Limb (tissue), 2 donors: ENCODE measurements around the gene GLRA3.
"Not testable (repeated sequence)": the region's sequence is repeated elsewhere in the genome, so short reads cannot be mapped to it uniquely, and the experiment has no call there.

Source experiments
- DNase-seq, 2 donors: peaks; one replicate each; pipeline ENCODE4 v3.0.0-alpha.2; 2016; ENCODE audit errors: extremely low spot score in 2 of 2

GLRA3 gene

DNA sequence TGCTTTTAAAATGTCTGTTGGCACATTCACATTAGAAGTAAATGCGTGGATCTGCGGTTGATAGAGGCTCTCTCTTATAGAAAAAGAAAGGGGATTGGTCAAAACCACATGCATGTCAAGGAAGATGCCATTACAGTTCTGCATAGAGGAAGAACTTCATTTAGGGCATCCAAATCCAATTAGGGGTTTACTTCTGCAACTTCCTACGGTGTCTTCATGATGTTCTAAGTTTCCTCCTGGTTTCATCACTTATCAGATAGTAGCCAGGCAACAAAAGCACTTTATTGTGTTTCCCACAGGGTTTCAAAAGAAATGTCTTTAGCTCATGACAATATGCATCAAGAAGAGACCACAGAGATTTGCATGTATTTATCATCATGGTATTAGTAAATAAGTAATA, 170.8 kb downstream of the GLRA3 start:
- DNase-seq: no peak

DNA sequence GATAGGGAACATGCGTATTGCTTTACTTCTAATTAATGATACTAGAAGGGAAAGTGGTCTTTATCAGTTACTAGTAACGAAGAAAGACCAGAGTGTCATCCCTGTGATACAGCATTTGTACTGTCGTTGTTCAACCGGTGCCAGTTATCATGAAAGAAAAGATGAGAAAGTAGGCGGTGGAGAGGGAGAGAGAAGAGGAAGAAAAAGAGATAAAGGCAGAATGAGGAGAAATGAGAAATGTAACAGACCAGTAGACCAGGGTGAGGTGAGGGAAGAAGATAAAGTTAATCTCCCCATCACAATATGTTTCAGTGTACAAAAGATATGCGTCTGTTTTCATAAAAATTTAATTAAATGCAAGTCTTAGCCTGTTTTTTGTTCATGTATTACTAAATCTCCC, 171.6 kb downstream of the GLRA3 start:
- no peak for DNase-seq

DNA sequence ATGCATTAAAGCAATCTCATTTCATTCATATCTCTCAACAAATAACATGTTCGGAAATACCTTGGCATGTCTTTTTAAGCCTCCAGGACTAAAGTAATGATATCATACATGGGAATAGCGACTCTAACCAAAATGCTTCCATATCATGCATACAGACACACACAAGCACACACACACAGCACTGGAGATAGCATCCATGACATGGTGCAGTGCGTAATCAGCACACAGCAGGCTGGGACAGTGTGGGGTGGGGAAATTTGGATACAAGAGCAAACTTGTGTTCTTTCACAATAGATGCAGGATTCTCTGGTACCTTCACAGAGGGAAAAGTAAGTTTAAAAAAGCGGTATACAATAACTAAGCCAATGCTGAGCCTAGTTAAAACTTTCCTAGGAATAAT, 174.4 kb downstream of the GLRA3 start:
- no peak for DNase-seq

DNA sequence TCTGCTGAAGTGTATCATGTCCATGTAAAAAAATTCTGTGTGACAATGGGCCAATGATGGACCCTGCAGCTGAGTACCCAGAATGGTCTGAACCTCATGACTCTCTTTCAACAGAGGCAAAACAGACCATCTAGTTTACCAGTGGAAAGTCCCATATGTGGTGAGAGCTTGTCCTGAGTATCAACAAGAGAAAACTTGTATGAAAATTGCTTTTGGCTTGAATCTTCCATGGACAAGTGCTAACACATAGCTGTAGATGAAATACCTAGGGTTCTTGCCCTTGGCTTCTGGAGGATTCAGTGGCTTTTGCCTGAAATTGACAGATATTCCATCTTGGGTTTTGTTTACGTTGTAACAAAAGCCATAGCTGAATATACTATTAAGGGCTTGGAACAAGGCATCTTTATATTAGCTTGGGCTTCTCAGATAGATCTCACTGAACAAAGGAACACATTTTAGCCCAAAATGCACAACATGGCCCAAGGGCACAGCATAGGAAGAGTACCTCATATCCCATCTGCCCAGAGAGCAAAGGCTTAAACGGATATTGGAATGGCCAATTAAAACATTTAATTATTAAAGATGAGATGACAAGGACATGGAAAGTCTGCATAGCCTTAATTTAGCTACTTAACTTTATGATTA, 178.2 kb downstream of the GLRA3 start:
- no peak for DNase-seq

GRCh38 chr4:174648812-174649211, 180.2 kb downstream of the GLRA3 start:
- no peak for DNase-seq

DNA sequence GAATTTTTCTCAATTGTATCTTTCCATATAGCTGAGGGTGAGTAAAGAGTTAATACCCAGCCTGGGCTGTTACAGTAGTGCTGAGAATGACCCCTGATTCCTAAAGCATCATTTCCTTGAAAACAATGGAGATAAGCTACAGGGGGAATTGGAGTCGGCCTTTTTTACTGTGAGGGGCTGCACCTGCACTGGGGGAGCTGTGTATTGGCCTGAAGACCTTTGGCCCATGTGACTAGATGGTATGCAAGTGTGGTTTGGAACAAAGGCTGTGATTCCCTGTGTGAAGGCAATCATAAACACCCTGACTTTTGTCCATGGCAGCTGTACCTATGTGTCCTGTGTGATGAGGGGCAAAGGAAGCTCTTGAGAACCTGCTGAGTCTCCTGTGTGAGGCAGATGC, 182.7 kb downstream of the GLRA3 start:
- DNase-seq: no peak

DNA sequence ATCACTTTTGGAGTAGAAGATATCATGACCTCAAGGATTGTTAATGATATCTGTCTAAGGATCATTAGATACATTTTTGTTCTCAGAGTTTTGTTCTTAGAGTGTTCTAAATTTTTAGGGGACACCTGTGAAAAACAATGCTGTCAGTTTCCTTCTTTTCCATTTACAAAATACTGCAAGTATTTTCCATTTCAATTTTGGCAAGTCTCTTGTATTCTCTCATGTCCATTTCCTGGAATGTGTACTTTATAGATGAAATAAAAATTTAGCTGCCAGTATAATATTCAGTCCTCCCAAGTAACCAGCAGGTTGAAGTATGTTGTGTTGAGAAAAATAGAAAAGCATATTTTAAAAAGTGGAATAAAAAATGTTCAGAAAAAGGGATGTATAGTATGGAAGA, 188.9 kb downstream of the GLRA3 start:
- DNase-seq: no peak

- no peak for DNase-seq
Measured at GRCh38 chr4:174635732-174636131, 193.3 kb downstream of the GLRA3 start.

- no peak for DNase-seq
Measured at GRCh38 chr4:174633399-174633798, 195.6 kb downstream of the GLRA3 start.

GRCh38 chr4:174631901-174632758, 196.9 kb downstream of the GLRA3 start:
- peak in 1 of 2 donors; percentile 55 for DNase-seq

GRCh38 chr4:174629907-174630450, 199.1 kb downstream of the GLRA3 start:
- DNase-seq: not testable (repeated sequence)

DNA sequence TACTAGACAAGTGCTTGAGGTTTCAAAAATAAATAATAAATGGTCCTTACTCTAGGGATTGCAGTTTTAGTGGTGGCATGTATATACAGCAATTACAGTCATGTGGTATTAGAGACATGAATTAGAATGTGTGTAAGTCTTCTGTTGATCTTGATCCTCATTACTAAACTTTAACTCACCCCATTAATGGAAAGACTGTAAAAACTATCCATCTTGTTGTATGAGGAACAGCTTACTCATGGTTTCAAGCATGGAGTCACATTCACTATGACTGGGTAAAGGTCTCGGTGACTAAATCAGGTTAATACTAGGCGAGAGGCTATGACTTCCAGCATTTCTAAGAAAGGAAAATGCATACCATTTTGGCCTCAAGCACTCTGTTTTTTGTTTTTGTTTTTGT, 199.8 kb downstream of the GLRA3 start:
- DNase-seq: no peak

DNA sequence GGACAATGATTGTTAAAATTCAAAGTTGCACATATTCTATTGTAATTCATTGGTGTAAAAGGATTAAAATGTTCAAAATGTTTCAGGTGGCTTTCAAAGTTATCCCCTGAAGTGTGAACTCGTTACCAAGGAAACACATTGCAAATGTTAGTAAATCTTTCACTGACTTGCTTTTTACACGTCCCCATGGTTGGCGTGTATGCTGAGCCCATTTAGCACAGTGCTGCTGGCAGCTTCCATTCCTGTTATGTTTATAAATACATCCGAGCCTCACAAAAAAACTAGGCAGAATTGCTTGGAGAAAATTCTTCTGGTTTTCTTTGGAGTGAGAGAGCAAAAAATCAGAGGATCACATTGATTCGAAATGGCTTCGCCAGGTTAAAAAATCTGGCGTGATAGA, 200.9 kb downstream of the GLRA3 start:
- DNase-seq: peak in 1 of 2 donors; percentile 18

DNA sequence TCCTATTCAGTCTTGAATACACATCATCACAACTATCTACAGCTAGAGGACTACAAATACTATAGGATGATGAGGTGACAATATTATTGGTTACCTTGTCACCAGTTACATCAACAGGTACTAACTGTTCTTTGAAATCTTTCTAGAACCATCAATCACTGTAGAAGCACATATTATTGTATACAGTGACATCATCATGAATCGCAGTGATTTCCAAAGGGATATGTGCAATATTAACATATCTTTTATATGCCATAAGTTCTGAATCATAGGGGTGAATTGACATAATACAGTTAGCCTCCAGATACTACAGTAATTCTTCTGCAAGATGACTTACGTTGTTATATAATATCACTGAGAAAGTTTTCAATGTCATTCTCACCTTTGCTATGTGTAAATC, 201.6 kb downstream of the GLRA3 start:
- no peak for DNase-seq

GRCh38 chr4:174626342-174627008, 202.6 kb downstream of the GLRA3 start:
- no peak for DNase-seq

DNA sequence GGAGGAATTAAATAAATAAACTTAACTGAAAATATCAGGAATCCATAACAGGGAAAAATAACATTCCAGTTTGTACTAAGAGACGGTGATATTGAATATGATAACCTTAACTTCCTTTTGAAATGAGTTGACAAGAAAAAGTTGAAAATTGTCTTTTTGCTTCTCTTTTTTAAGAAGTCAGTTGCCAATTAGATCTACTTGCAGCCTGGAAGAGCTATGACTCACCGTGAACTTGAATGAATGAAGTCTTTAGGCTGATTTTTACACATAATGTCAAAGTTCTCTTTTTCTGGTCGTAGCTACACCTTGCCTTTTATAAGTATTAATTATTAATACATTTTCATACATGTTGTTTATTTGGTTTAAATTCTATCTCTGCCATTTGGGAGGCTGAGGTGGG, 212.4 kb downstream of the GLRA3 start:
- no peak for DNase-seq

DNA sequence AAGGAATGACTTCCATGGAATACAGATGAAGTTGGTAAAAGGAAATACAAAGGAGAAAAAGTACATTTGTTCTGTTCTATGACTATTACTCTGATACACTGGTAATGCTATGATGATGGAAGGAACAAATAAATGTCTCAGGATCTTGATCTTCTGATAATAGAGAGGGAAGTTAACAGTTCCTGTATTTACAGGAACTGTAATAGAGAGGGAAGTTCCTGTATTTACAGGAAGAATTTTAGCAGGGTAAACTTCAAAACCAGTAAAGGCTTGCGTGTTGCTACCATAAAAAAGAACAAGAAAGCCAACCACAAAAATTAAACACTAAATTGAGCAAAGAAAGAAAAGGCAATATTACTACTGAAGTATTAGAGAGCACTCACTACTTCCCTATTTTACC, 215.1 kb downstream of the GLRA3 start:
- DNase-seq: no peak

- no peak for DNase-seq
Measured at GRCh38 chr4:174611792-174612191, 217.3 kb downstream of the GLRA3 start.

- DNase-seq: no peak
Measured at GRCh38 chr4:174607792-174608191, 221.3 kb downstream of the GLRA3 start.

DNA sequence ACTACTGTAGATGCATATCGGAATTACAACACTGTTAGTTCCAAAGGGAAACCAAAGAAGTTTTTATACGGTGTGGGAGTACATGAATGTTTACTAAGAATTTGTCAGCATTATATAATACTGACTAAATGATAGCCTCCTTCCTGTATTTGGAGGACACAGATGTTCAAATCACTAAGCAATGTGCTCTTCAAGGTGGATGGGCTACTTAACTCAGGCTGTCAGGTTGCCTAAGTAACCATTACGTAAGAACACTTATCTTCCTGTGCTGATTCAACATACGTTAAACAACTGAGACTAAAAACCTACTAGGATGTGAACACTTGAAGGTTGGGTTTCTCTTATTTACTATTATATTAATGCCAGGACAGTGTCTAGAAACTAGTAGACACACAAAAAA, 224.8 kb downstream of the GLRA3 start:
- DNase-seq: no peak

- DNase-seq: no peak
Measured at GRCh38 chr4:174600391-174600790, 228.7 kb downstream of the GLRA3 start.

- no peak for DNase-seq
Measured at GRCh38 chr4:174598800-174599199, 230.2 kb downstream of the GLRA3 start.
